ES-I3 (cell line): ENCODE measurements around the gene TMEM81.

Source experiments
- H3K36me3 ChIP-seq: 2 replicates; pipeline ENCODE4 v1.6.1; 2013; ENCODE audit warnings: mild to moderate bottlenecking, low read length, control low read depth, moderate library complexity; ENCODE audit not compliant: insufficient read depth
- H3K4me1 ChIP-seq: 2 replicates; pipeline ENCODE4 v1.6.1; 2013; ENCODE audit warnings: mild to moderate bottlenecking, control low read depth, low read length; ENCODE audit not compliant: insufficient read depth
- H3K9ac ChIP-seq: 2 replicates; pipeline ENCODE4 v1.6.1; 2013; ENCODE audit warnings: low read depth, mild to moderate bottlenecking, low read length, moderate library complexity
- H3K9me3 ChIP-seq: 2 replicates; pipeline ENCODE4 v1.6.1; 2013; ENCODE audit warnings: mild to moderate bottlenecking, low read length, moderate library complexity; ENCODE audit not compliant: control insufficient read depth, insufficient read depth

Gene TMEM81

GRCh38 chr1:205059660-205060059, 24.6 kb downstream of the TMEM81 start:
- no peak overlapping the region for H3K9ac ChIP-seq
- peaks cover 3% of the 10 kb centered on the region; the same call in 1 of the 2 replicates for H3K4me1 ChIP-seq

GRCh38 chr1:205058853-205059252, 25.4 kb downstream of the TMEM81 start:
- Histone ChIP-seq H3K4me1 (peaks cover 3% of the 10 kb centered on the region; the same call in 1 of the 2 replicates), H3K9ac (no peak overlapping the region), H3K9me3 (no peaks in the 10 kb centered on the region), H3K36me3 (no peaks in the 10 kb centered on the region; the same call in 1 of the 2 replicates)

More at GRCh38 chr1:205059660-205060059, 24.6 kb downstream of the TMEM81 start:
- Histone ChIP-seq H3K9me3 (no peaks in the 10 kb centered on the region), H3K36me3 (no peaks in the 10 kb centered on the region; the same call in 1 of the 2 replicates)

- Histone ChIP-seq H3K9me3 (no peaks in the 10 kb centered on the region), H3K36me3 (no peaks in the 10 kb centered on the region; the same call in 1 of the 2 replicates), H3K4me1 (peaks cover 3% of the 10 kb centered on the region; the same call in 1 of the 2 replicates), H3K9ac (no peak overlapping the region)
These were observed 26.3 kb downstream of the TMEM81 start for GRCh38 chr1:205057808-205058575.

- peaks cover 3% of the 10 kb centered on the region; the same call in 1 of the 2 replicates for H3K4me1 ChIP-seq
- no peak overlapping the region for H3K9ac ChIP-seq
- no peaks in the 10 kb centered on the region; the same call in 1 of the 2 replicates for H3K36me3 ChIP-seq
- no peaks in the 10 kb centered on the region for H3K9me3 ChIP-seq
These were observed 27.2 kb downstream of the TMEM81 start for GRCh38 chr1:205056956-205057568.

GRCh38 chr1:205056188-205056611, 28.1 kb downstream of the TMEM81 start:
- H3K36me3 ChIP-seq: no peaks in the 10 kb centered on the region; the same call in 1 of the 2 replicates
- H3K9ac ChIP-seq: no peak overlapping the region
- no peaks in the 10 kb centered on the region for H3K9me3 ChIP-seq
- peaks cover under 1% of the 10 kb centered on the region; the same call in 1 of the 2 replicates for H3K4me1 ChIP-seq

GRCh38 chr1:205054013-205054412, 30.2 kb downstream of the TMEM81 start:
- no peaks in the 10 kb centered on the region; the same call in 1 of the 2 replicates for H3K36me3 ChIP-seq
- no peaks in the 10 kb centered on the region for H3K9me3 ChIP-seq
- H3K9ac ChIP-seq: no peak overlapping the region
- no peaks in the 10 kb centered on the region for H3K4me1 ChIP-seq

- H3K9me3 ChIP-seq: no peaks in the 10 kb centered on the region
- no peaks in the 10 kb centered on the region; the same call in 1 of the 2 replicates for H3K36me3 ChIP-seq
- no peaks in the 10 kb centered on the region for H3K4me1 ChIP-seq
- H3K9ac ChIP-seq: no peak overlapping the region
These were observed 31.0 kb downstream of the TMEM81 start for GRCh38 chr1:205053296-205053695.

GRCh38 chr1:205052690-205053089, 31.6 kb downstream of the TMEM81 start:
- Histone ChIP-seq H3K36me3 (no peaks in the 10 kb centered on the region; the same call in 1 of the 2 replicates), H3K4me1 (no peaks in the 10 kb centered on the region), H3K9ac (no peak overlapping the region), H3K9me3 (no peaks in the 10 kb centered on the region)

GRCh38 chr1:205049479-205049878, 34.8 kb downstream of the TMEM81 start:
- H3K36me3 ChIP-seq: no peaks in the 10 kb centered on the region
- H3K4me1 ChIP-seq: peaks cover 7% of the 10 kb centered on the region
- H3K9ac ChIP-seq: no peak overlapping the region
- no peaks in the 10 kb centered on the region for H3K9me3 ChIP-seq

GRCh38 chr1:205048382-205048781, 35.9 kb downstream of the TMEM81 start:
- H3K9ac ChIP-seq: no peak overlapping the region
- H3K4me1 ChIP-seq: peaks cover 15% of the 10 kb centered on the region
- H3K9me3 ChIP-seq: no peaks in the 10 kb centered on the region
- no peaks in the 10 kb centered on the region for H3K36me3 ChIP-seq

GRCh38 chr1:205047764-205048231, 36.5 kb downstream of the TMEM81 start:
- H3K9me3 ChIP-seq: no peaks in the 10 kb centered on the region
- peaks cover 15% of the 10 kb centered on the region for H3K4me1 ChIP-seq
- H3K9ac ChIP-seq: no peak overlapping the region
- H3K36me3 ChIP-seq: no peaks in the 10 kb centered on the region

GRCh38 chr1:205046870-205047269, 37.4 kb downstream of the TMEM81 start:
- peaks cover 15% of the 10 kb centered on the region for H3K4me1 ChIP-seq
- H3K36me3 ChIP-seq: no peaks in the 10 kb centered on the region
- H3K9me3 ChIP-seq: no peaks in the 10 kb centered on the region
- no peak overlapping the region for H3K9ac ChIP-seq

GRCh38 chr1:205045146-205045545, 39.1 kb downstream of the TMEM81 start:
- Histone ChIP-seq H3K9me3 (no peaks in the 10 kb centered on the region), H3K4me1 (peaks cover 15% of the 10 kb centered on the region), H3K9ac (no peak overlapping the region), H3K36me3 (no peaks in the 10 kb centered on the region)

GRCh38 chr1:205044741-205045140, 39.5 kb downstream of the TMEM81 start:
- Histone ChIP-seq H3K9ac (no peak overlapping the region), H3K36me3 (no peaks in the 10 kb centered on the region), H3K9me3 (no peaks in the 10 kb centered on the region), H3K4me1 (peaks cover 15% of the 10 kb centered on the region)
